Erythroblast (primary cell): ENCODE data around the gene OR10A5.

Experiments
- GATA1 ChIP-seq: IDR thresholded peaks from 2 replicates; pipeline ENCODE4 v1.6.1; 2011; ENCODE audit warnings: low read depth, mild to moderate bottlenecking, control low read depth, low read length, moderate library complexity
- POLR2A ChIP-seq: IDR thresholded peaks from 2 replicates; pipeline ENCODE4 v1.6.1; 2011; ENCODE audit warnings: mild to moderate bottlenecking, low read length

DNA sequence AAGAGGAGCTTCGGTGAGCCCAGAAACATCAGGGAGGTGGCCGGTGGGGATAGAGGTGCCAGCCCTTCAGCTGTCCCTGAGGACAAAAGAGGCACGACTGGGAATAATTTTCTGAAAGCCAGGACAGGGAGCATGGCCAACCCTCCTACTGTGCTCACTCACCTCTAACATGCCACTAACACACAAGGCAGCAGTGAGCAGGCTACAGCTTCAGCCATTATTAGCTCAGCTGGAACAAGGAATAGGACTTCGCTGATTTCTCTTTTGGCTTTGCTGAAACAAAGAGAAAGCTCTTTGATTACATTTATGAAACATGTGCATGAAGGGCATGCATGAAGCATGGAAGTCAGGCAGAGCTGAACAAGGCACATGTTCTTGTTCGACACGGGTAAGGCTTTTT is 12.1 kb upstream of the OR10A5 start:
- no peak for TF ChIP-seq POLR2A
- no peak for TF ChIP-seq GATA1
